ENCODE data around the gene RAI14.

DNA sequence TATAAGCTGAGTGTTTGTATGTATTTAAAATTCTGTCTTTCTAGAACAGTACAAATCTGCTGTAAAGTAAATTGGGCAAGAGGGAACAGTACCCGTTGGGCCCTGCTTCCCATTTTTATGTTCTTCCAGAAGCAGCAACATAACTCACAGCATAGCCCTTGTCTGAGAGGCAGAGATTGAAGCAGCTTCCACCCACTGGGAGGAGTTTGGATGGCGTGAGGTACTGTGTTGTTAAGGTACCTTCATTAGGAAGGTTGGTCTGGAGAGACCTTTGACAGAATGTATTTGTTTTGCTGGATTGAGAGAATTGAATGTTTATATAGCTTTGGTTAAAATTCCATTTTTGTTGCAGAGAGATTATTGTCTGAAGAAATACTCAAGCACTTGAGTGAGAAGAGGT lies 24.8 kb downstream of the RAI14 start:
- TF ChIP-seq, protein P1, sequence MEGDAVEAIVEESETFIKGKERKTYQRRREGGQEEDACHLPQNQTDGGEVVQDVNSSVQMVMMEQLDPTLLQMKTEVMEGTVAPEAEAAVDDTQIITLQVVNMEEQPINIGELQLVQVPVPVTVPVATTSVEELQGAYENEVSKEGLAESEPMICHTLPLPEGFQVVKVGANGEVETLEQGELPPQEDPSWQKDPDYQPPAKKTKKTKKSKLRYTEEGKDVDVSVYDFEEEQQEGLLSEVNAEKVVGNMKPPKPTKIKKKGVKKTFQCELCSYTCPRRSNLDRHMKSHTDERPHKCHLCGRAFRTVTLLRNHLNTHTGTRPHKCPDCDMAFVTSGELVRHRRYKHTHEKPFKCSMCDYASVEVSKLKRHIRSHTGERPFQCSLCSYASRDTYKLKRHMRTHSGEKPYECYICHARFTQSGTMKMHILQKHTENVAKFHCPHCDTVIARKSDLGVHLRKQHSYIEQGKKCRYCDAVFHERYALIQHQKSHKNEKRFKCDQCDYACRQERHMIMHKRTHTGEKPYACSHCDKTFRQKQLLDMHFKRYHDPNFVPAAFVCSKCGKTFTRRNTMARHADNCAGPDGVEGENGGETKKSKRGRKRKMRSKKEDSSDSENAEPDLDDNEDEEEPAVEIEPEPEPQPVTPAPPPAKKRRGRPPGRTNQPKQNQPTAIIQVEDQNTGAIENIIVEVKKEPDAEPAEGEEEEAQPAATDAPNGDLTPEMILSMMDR (IDR thresholded peaks at IDR 0.05; ENCODE audit: low read depth, low read length, poor library complexity, severe bottlenecking), result no peak
- TF ChIP-seq EZH2phosphoT487 (IDR thresholded peaks at IDR 0.05; ENCODE audit: borderline replicate concordance, low read length), result no peak
